ENCODE measurements around the gene CRTC3.

Gene CRTC3

DNA sequence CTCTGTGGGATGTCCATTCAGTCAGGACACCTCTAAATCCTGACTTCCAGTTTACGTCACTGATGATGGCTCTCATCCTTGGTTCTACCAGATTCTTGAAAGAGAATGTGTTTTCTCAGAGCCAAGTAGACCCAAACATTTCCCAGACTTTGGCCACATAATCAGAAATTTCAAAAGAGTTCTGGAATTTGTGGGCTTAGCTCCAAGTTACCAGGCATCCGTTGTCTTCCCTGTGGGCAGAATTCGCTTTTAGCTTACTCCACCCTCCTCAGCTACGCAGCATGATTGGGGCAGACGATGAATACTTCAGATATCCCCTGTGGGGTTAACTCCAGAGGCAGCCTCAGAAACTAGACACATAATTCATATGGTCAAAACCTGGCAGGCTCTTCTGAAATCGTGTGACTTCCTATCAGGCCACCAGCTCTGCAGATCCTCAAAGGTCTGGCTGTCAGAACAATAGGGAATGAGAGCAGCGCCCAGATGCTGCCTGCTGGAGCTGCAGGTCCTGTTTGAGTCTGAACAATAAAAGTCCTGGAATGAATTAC, 30.6 kb downstream of the CRTC3 start:
- Histone ChIP-seq H3K4me3 (no peak overlapping the region), H3K9ac (no peak overlapping the region), H3K27ac (no peak overlapping the region), H3K36me3 (peaks cover 8% of the 10 kb centered on the region), H3K27me3 (no peaks in the 10 kb centered on the region), H3K4me1 (peaks cover 69% of the 10 kb centered on the region), H4K20me1 (peaks cover 33% of the 10 kb centered on the region), H3K9me3 (peaks cover 7% of the 10 kb centered on the region), H3K4me2 (no peak overlapping the region)
- TF ChIP-seq Cebpa-rat (IDR thresholded peaks at IDR 0.05) = no peak

DNA sequence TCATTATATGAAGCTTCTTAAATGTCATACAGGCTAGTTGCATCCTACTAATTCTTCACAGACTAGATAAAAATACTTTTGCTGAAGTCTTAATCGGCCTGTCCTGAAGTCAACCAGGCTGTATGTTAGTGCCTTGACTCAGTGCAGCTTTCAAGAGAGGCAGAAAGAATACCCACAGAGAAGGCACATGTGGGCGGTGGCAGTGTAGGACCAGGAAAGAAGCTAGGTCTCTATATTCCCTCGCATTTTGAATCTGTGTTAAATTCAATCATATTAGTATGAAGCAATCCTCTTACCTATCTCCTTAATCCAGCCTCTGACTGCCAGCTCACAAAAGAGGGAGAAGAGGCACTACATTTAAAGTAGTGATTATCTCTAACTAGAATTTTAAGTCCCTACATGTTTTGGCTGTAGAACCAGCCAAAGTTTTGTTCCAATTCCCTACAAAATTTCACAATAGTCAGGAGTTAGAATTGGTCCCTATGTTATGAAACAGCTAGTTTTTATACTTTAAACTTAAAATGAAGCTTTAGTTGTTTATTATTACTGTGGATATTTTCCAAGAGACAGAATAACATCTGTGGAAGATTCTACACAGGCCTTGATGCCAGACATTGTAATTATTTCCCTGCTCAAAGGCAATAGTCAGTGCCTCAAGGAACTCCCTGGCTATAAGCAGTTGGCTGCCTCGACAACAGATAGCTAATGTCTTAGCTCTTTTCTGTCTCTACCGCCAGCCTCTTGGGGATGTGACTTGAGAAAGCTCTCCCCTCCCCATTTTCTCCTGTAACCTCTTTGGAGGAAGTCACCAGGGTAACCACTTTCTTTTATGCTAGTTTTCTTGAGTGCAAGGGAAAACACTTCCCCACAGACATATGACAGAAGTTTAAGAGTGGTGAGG, 31.9 kb downstream of the CRTC3 start:
- no peak overlapping the region for H3K4me3 ChIP-seq
- TF ChIP-seq Cebpa-rat (IDR thresholded peaks at IDR 0.05) = no peak
- H3K9me3 ChIP-seq = peaks cover 17% of the 10 kb centered on the region
- H3K9ac ChIP-seq = no peak overlapping the region; the same call in 1 of the 2 replicates
- no peaks in the 10 kb centered on the region for H3K27me3 ChIP-seq
- peaks cover 33% of the 10 kb centered on the region for H4K20me1 ChIP-seq
- no peak overlapping the region for H3K27ac ChIP-seq
- peak overlapping the region; percentile 81 for H3K4me2 ChIP-seq
- H3K4me1 ChIP-seq = peaks cover 71% of the 10 kb centered on the region
- peaks cover 14% of the 10 kb centered on the region for H3K36me3 ChIP-seq

DNA sequence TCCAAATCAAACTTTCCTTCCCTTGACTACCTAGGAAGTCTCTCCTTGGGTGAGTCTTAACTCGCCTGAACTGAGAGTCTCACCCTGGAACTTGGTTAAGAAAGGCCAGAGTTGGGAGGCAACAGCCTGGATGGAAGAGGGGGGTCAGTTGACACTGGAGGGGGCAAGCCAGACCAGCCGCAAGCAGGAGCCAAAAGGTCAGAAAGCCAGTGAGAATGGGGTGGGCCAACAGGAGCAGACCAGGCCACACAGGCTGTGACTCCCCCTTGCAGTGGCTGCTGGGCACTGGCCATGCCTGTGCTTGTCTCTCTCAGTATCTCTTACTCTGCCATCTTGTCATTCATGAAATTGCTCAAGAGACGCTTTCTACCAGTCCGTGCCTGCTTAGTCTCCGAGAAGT, 32.9 kb downstream of the CRTC3 start:
- TF ChIP-seq Cebpa-rat (IDR thresholded peaks at IDR 0.05) = no peak
- Histone ChIP-seq H3K4me1 (peaks cover 63% of the 10 kb centered on the region), H3K27ac (no peak overlapping the region)

DNA sequence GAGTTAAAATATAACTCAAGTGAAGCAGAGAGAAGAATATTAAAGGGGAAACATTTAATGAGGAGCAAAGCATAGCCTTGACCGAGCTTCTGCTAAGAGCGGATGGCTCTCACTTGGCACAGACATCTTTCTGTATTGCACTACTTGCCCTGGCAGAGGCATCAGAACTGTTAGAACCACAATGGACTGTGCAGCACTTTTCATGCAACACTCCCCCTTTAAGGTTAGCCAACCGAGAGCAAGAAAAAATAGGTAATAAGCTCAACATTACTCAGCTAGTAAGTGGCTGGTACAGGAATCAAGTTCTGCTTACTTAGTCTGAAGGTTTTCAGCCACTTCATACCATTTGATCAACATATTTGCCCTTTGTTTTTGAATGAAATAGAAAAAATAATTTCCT, 33.7 kb downstream of the CRTC3 start:
- H4K20me1 ChIP-seq = peaks cover 19% of the 10 kb centered on the region; the same call in 1 of the 2 replicates
- H3K27ac ChIP-seq = no peak overlapping the region
- no peak overlapping the region for H3K9ac ChIP-seq
- no peaks in the 10 kb centered on the region for H3K27me3 ChIP-seq
- H3K4me1 ChIP-seq = peaks cover 62% of the 10 kb centered on the region
- H3K4me2 ChIP-seq = peak overlapping the region; percentile 81
- H3K9me3 ChIP-seq = peaks cover 27% of the 10 kb centered on the region
- no peak overlapping the region for H3K4me3 ChIP-seq
- H3K36me3 ChIP-seq = peaks cover 22% of the 10 kb centered on the region
- TF ChIP-seq Cebpa-rat (IDR thresholded peaks at IDR 0.05) = no peak

More for the DNA sequence above, 32.9 kb downstream of the CRTC3 start:
- H3K36me3 ChIP-seq = peaks cover 22% of the 10 kb centered on the region
- no peaks in the 10 kb centered on the region for H3K27me3 ChIP-seq
- no peak overlapping the region for H3K4me3 ChIP-seq
- no peak overlapping the region for H3K9ac ChIP-seq
- peaks cover 25% of the 10 kb centered on the region for H4K20me1 ChIP-seq
- H3K9me3 ChIP-seq = peaks cover 27% of the 10 kb centered on the region
- peak overlapping the region; percentile 81 for H3K4me2 ChIP-seq

DNA sequence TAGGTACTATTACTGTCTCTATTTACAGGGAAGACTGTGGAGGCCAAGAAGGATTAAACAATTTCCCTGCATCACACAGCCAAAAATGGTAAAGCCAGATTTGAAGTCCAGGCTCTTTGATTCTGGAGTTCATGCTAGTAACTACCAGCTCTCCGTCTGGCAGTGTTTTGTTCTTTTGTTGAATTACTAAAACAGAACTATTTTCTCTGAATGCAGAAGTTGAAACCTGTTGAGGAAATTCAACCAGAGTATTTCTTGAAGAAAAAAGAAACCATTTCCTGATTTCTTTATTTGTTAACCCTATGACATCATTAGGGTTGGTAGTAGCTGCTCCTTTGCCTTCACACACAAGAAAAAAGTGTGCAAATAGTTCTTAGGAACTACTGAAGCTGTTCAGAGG, 34.3 kb downstream of the CRTC3 start:
- peak overlapping the region; percentile 46; the same call in 1 of the 2 replicates for H3K27ac ChIP-seq
- H3K4me1 ChIP-seq = peaks cover 65% of the 10 kb centered on the region
- H3K4me2 ChIP-seq = peak overlapping the region; percentile 81
- no peak for TF ChIP-seq Cebpa-rat (IDR thresholded peaks at IDR 0.05)
- peaks cover 19% of the 10 kb centered on the region; the same call in 1 of the 2 replicates for H4K20me1 ChIP-seq
- H3K9me3 ChIP-seq = peaks cover 27% of the 10 kb centered on the region
- peak overlapping the region; percentile 16; the same call in 1 of the 2 replicates for H3K9ac ChIP-seq
- peaks cover 22% of the 10 kb centered on the region for H3K36me3 ChIP-seq
- H3K27me3 ChIP-seq = no peaks in the 10 kb centered on the region
- H3K4me3 ChIP-seq = no peak overlapping the region

DNA sequence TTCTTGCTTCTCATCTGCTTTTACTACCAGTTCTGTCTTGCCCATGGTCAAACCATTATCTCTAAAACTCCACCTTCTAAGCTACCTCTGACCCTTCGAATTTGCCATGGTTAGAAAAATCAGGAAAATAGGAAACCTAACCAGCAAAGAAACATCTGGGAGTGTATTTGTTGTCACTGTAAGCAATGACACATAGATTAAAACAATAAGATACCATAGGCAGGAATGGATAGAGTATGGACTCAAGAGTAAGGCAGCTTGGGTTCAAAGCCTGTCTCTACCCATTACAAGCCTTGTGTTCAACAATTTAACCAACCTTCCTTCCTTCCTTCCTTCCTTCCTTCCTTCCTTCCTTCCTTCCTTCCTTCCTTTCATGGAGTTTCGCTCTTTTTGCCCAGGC, 34.9 kb downstream of the CRTC3 start:
- Histone ChIP-seq H3K9ac (peak overlapping the region; percentile 16; the same call in 1 of the 2 replicates), H3K27me3 (no peaks in the 10 kb centered on the region), H3K4me1 (peaks cover 65% of the 10 kb centered on the region), H3K9me3 (peaks cover 25% of the 10 kb centered on the region), H3K27ac (peak overlapping the region; percentile 46; the same call in 1 of the 2 replicates), H3K4me2 (peak overlapping the region; percentile 81), H3K4me3 (0 out of 2 replicates have a peak overlapping the region, but pooled peaks have one; percentile 15), H4K20me1 (peaks cover 19% of the 10 kb centered on the region; the same call in 1 of the 2 replicates), H3K36me3 (peaks cover 19% of the 10 kb centered on the region)
- no peak for TF ChIP-seq Cebpa-rat (IDR thresholded peaks at IDR 0.05)

DNA sequence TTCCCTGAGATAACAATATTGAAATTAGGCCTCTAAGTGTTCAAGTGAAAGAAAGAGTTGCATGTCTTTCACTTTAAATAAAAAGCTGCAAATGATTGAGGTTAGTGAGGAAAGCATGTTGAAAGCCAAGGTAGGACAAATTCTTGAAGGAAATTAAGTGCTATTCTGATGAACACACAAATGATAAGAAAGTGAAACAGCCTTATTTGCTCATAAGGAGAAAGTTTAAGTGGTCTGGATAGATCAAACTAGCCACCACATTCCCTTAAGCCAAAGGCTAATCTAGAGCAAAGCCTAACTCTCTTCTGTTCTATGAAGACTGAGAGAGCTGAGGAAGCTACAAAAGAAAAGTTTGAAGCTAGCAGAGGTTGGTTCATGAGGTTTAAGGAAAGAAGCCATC, 36.1 kb downstream of the CRTC3 start:
- no peak overlapping the region for H3K27ac ChIP-seq
- peaks cover 27% of the 10 kb centered on the region; the same call in 1 of the 2 replicates for H4K20me1 ChIP-seq
- H3K27me3 ChIP-seq = no peaks in the 10 kb centered on the region
- no peak overlapping the region for H3K9ac ChIP-seq
- no peak overlapping the region for H3K4me3 ChIP-seq
- peaks cover 64% of the 10 kb centered on the region for H3K4me1 ChIP-seq
- peaks cover 17% of the 10 kb centered on the region for H3K36me3 ChIP-seq
- no peak overlapping the region for H3K4me2 ChIP-seq
- peaks cover 20% of the 10 kb centered on the region for H3K9me3 ChIP-seq
- no peak for TF ChIP-seq Cebpa-rat (IDR thresholded peaks at IDR 0.05)

DNA sequence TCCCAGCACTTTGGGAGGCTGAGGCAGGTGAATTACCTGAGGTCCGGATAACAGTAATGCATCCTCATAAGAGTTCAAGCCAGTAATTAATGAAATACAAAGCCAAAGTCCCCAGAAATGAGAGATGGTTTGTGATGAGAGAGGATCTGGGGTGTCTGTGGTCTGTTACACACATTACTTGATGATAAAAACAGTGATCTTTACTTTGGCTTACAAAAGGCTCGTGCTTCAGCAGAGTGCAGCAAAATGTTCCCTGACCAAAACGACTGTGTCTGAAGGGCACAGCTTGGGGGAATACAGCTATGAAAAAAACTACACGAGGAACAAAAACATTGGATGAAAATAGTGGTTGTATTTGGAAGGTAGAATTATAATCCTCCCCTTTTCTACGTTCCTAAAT, 40.9 kb downstream of the CRTC3 start:
- Histone ChIP-seq H3K9me3 (peaks cover 19% of the 10 kb centered on the region), H4K20me1 (peaks cover 21% of the 10 kb centered on the region; the same call in 1 of the 2 replicates), H3K36me3 (peaks cover 20% of the 10 kb centered on the region), H3K4me2 (peak overlapping the region; percentile 39), H3K27ac (no peak overlapping the region), H3K9ac (no peak overlapping the region), H3K27me3 (no peaks in the 10 kb centered on the region), H3K4me3 (no peak overlapping the region), H3K4me1 (peaks cover 42% of the 10 kb centered on the region)
- TF ChIP-seq Cebpa-rat (IDR thresholded peaks at IDR 0.05) = no peak

DNA sequence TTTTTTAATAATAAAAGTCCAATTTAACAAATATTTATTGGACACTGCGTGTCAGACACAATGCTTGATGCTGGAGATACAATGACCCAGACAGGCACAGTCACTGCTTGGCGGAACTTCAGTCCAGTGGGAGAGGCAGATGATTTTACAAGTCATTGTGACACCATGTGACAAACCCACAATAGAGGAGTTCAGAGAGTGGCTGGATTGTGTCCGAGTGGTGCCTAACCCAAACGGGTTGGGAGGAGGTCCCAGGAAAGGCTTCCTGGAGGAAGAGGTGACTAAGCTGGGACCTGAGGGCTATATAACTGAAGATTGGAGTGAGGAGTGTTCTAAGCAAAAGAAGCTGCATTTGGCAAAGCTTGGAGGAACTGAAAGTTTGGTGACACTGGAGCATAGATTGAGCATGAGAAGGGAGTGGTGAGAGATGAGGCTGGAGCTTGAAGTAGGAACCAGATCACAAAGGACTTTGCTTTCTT, 41.4 kb downstream of the CRTC3 start:
- Histone ChIP-seq H4K20me1 (peaks cover 21% of the 10 kb centered on the region; the same call in 1 of the 2 replicates), H3K4me3 (no peak overlapping the region), H3K27ac (no peak overlapping the region), H3K4me1 (peaks cover 42% of the 10 kb centered on the region), H3K27me3 (no peaks in the 10 kb centered on the region), H3K9me3 (peaks cover 15% of the 10 kb centered on the region), H3K4me2 (peak overlapping the region; percentile 39), H3K9ac (no peak overlapping the region; the same call in 1 of the 2 replicates), H3K36me3 (peaks cover 18% of the 10 kb centered on the region)
- no peak for TF ChIP-seq Cebpa-rat (IDR thresholded peaks at IDR 0.05)
